Colonic mucosa (tissue), 4 donors: ENCODE results near the gene GIGYF2. TPM values are rescaled to one million over a fixed set of nuclear protein-coding genes. Genes with fewer than 3 reads are reported as not detected.

ENCODE experiments used
- DNase-seq: peaks from one replicate; pipeline ENCODE4 v3.0.0-alpha.2; 2020
- H3K27ac ChIP-seq: fragments of 200-600 bp; one replicate; pipeline ENCODE4 v1.8.0; 2021
- H3K27me3 ChIP-seq: fragments of 200-600 bp; one replicate; pipeline ENCODE4 v1.8.0; 2021
- H3K36me3 ChIP-seq: fragments of 200-600 bp; one replicate; pipeline ENCODE4 v1.8.0; 2021
- H3K4me1 ChIP-seq: fragments of 200-600 bp; one replicate; pipeline ENCODE4 v1.8.0; 2021; ENCODE audit warnings: mild to moderate bottlenecking
- H3K4me3 ChIP-seq: fragments of 200-600 bp; one replicate; pipeline ENCODE4 v1.8.0; 2021
- H3K9ac ChIP-seq, 2 donors: one replicate each; pipeline ENCODE4 v1.7.0; 2013; ENCODE audit warnings: control low read depth in 2 of 2, low read depth in 2 of 2, low read length in 2 of 2
- H3K9me3 ChIP-seq: fragments of 200-600 bp; one replicate; pipeline ENCODE4 v1.8.0; 2021
- intact Hi-C: fragments of 100-400 bp; cut with DNase I; formaldehyde crosslinking; loops from one replicate; pipeline ENCODE4 v1.14.1; 2022
- total RNA-seq, 2 donors: library from RNA; stranded (reverse); fragmentation: NEBNext Ultra II Directional in 1 of 2; extraction: Animal tissue kit (Norgen Biotek cat#: 25700) in 1 of 2; gene quantifications; one replicate each; pipeline ENCODE4 v1.2.1, GENCODE V29; 2021
- TF ChIP-seq, protein P1 (sequence below): fragments of 200-600 bp; IDR thresholded peaks from one replicate; pipeline ENCODE4 v1.8.0; 2022; ENCODE audit warnings: antibody characterized with exemption, mild to moderate bottlenecking
- donor health status: healthy.
- donor health status: DM: no; HTN: no; CAD: no.
- donor health status: DM: no; HTN: no; CAD: no.

The GIGYF2 gene
- total RNA-seq, 2 donors from 2014 or later = 48.8 to 49.3 TPM

DNA sequence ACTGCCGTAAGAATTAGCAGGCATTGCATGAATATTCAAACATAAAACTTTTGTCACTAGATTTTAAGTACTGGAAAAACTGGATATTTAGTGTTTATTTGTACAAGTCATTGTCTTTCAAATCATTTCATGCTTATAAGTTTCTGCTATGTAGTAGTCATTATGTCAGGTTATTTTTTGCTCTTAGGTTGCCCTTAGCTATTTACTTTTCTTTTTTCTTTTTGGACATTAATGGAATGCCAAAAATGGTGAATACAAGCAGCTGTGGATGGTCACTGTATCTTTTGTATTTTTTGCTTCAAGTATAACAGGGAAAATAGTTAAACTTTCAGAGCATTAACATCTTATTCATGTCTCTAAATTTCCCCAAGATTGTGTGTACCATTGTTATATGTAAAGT, 97.8 kb downstream of the GIGYF2 start:
- H3K4me1 ChIP-seq = peaks cover 5% of the 10 kb centered on the region
- no peaks in the 10 kb centered on the region for H3K27me3 ChIP-seq
- H3K4me3 ChIP-seq = no peak overlapping the region
- H3K9ac ChIP-seq = no peak overlapping the region
- H3K36me3 ChIP-seq = peaks cover 9% of the 10 kb centered on the region
- DNase-seq = no peak
- intact Hi-C loops = no loop called here
- TF ChIP-seq, protein P1, sequence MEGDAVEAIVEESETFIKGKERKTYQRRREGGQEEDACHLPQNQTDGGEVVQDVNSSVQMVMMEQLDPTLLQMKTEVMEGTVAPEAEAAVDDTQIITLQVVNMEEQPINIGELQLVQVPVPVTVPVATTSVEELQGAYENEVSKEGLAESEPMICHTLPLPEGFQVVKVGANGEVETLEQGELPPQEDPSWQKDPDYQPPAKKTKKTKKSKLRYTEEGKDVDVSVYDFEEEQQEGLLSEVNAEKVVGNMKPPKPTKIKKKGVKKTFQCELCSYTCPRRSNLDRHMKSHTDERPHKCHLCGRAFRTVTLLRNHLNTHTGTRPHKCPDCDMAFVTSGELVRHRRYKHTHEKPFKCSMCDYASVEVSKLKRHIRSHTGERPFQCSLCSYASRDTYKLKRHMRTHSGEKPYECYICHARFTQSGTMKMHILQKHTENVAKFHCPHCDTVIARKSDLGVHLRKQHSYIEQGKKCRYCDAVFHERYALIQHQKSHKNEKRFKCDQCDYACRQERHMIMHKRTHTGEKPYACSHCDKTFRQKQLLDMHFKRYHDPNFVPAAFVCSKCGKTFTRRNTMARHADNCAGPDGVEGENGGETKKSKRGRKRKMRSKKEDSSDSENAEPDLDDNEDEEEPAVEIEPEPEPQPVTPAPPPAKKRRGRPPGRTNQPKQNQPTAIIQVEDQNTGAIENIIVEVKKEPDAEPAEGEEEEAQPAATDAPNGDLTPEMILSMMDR = no peak
- H3K27ac ChIP-seq = no peak overlapping the region
- no peaks in the 10 kb centered on the region for H3K9me3 ChIP-seq

DNA sequence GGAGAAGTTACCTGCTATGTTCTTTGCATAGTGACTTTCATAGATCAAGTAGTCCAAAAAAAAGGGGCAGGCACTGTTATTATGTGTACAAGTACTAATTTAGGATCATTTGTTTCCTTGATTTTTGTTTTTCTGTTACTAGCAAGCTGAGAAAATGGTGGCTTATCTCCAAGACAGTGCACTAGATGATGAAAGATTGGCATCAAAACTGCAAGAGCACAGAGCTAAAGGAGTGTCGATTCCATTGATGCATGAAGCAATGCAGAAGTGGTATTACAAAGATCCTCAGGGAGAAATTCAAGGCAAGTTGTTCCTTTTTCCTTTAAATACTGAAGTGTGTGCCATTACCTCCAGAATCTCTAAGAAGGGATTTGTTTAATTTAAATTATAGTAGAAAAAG, 98.8 kb downstream of the GIGYF2 start:
- H3K9me3 ChIP-seq = no peaks in the 10 kb centered on the region
- H3K27me3 ChIP-seq = no peaks in the 10 kb centered on the region
- TF ChIP-seq, protein P1 = no peak
- intact Hi-C loops = no loop called here
- H3K4me3 ChIP-seq = no peak overlapping the region
- H3K9ac ChIP-seq = no peak overlapping the region
- peaks cover 7% of the 10 kb centered on the region for H3K4me1 ChIP-seq
- H3K27ac ChIP-seq = no peak overlapping the region
- no peak for DNase-seq
- peaks cover 8% of the 10 kb centered on the region for H3K36me3 ChIP-seq

DNA sequence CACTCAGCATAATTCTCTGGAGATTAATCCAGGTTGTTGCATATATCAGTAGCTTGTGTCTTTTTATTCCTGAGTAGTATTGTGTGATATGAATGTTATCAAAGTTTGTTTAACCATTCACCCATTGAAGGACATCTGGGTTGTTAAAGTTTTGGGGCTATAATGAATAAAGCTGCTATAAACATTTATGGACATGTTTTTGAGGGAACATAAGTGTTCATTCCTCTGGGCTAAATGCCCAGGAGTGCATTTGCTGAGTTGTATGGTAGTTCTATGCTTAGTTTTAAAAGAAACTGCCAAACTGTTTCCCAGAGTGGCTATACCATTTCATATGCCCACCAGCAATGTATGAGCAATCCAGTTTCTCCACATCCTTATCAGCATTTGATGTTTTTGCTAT, 101.1 kb downstream of the GIGYF2 start:
- peaks cover 7% of the 10 kb centered on the region for H3K4me1 ChIP-seq
- no peaks in the 10 kb centered on the region for H3K36me3 ChIP-seq
- peak; percentile 29 for DNase-seq
- H3K9ac ChIP-seq = no peak overlapping the region
- H3K9me3 ChIP-seq = no peaks in the 10 kb centered on the region
- TF ChIP-seq, protein P1 = no peak
- intact Hi-C loops = no loop called here
- no peaks in the 10 kb centered on the region for H3K27me3 ChIP-seq
- H3K27ac ChIP-seq = no peak overlapping the region
- no peak overlapping the region for H3K4me3 ChIP-seq

DNA sequence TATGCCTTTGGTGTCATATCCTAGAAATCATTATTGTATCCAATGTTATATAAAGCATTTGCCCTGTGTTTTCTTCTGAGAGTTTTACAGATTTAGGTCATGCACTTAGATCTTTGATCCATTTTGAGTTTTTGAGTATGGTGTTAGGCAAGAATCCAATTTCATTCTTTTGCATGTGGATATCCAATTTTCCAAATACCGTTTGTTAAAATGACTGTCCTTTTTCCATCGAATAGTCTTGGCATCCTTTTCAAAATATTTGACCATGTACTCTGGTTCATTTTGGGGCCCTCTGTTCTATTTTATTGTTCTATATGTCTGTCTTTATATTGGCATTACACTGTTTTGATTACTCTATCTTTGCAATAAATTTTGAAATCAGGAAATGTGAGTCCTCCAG, 103.0 kb downstream of the GIGYF2 start:
- H3K36me3 ChIP-seq = no peaks in the 10 kb centered on the region

DNA sequence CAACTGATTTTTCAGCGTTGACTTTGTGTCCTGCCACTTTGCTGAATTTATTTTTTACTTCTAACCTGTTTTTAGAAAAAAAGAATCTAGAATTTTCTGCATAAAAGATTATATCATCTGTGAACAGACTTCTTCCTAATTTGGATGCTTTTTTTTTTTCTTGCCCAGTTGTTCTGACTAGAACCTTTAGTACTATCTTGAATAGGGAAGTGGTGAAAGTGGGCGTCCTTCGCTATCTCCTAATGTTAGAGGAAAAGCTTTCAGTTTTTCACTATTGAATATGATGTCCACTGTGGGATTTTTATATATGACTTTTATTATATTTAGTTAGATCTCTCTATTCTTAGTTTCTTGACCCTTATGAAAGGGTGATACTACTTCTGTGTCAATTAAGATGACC, 105.0 kb downstream of the GIGYF2 start:
- Histone ChIP-seq H3K27me3 (no peaks in the 10 kb centered on the region), H3K9ac (no peak overlapping the region), H3K36me3 (no peaks in the 10 kb centered on the region), H3K4me3 (no peak overlapping the region), H3K27ac (no peak overlapping the region), H3K9me3 (no peaks in the 10 kb centered on the region), H3K4me1 (peaks cover 7% of the 10 kb centered on the region)
- TF ChIP-seq, protein P1 = no peak
- DNase-seq = no peak
- intact Hi-C loops = no loop called here

More for the DNA sequence above, 103.0 kb downstream of the GIGYF2 start:
- peaks cover 7% of the 10 kb centered on the region for H3K4me1 ChIP-seq
- TF ChIP-seq, protein P1 = no peak
- H3K4me3 ChIP-seq = no peak overlapping the region
- intact Hi-C loops = no loop called here
- H3K9ac ChIP-seq = no peak overlapping the region
- no peak for DNase-seq
- H3K9me3 ChIP-seq = no peaks in the 10 kb centered on the region
- no peak overlapping the region for H3K27ac ChIP-seq
- H3K27me3 ChIP-seq = no peaks in the 10 kb centered on the region
